Left lung (tissue), 10 donors: ENCODE data around the gene GNB1L. TPM values are rescaled to one million over a fixed set of nuclear protein-coding genes. Genes with fewer than 3 reads are reported as not detected.

Source experiments
- ATAC-seq: fragments of 200-7000 bp; cut with Tn5 transposase; one replicate; pipeline ENCODE4 v1.9.1; 2020; ENCODE audit warnings: moderate library complexity
- DNase-seq, 4 donors: peaks; one replicate each; pipeline ENCODE4 v3.0.0-alpha.2; 2013 to 2020
- H3K27ac ChIP-seq, 2 donors: fragments of 200-600 bp; sonication (generic) in 1 of 2; one replicate each; pipeline versions ENCODE4 v1.5.0 to v1.8.0; 2020 to 2021
- H3K27me3 ChIP-seq, 2 donors: fragments of 200-600 bp; sonication (generic) in 1 of 2; one replicate each; pipeline versions ENCODE4 v1.5.0 to v1.8.0; 2020 to 2021
- H3K36me3 ChIP-seq, 2 donors: fragments of 200-600 bp; sonication (generic) in 1 of 2; one replicate each; pipeline versions ENCODE4 v1.5.0 to v1.8.0; 2020 to 2021
- H3K4me1 ChIP-seq, 2 donors: fragments of 200-600 bp; one replicate each; pipeline ENCODE4 v1.8.0; 2021
- H3K4me3 ChIP-seq, 2 donors: fragments of 200-600 bp; sonication (generic) in 1 of 2; one replicate each; pipeline versions ENCODE4 v1.5.0 to v1.8.0; 2020 to 2021; ENCODE audit warnings: mild to moderate bottlenecking in 1 of 2
- H3K9me3 ChIP-seq, 2 donors: fragments of 200-600 bp; sonication (generic) in 1 of 2; one replicate each; pipeline versions ENCODE4 v1.5.0 to v1.8.0; 2020 to 2021
- CTCF ChIP-seq, 2 donors: fragments of 200-600 bp; sonication (generic) in 1 of 2; IDR thresholded peaks; one replicate each; pipeline versions ENCODE4 v1.5.0 to v1.8.0; 2021; ENCODE audit warnings: antibody characterized with exemption in 2 of 2
- intact Hi-C, 2 donors: fragments of 100-400 bp; cut with DNase I; formaldehyde crosslinking; loops; one replicate each; pipeline versions ENCODE4 v1.11.2 to v1.14.2; 2022
- polyA plus RNA-seq, 6 donors: library from polyadenylated mRNA; unstranded; fragments of 120-200 nt; gene quantifications; one replicate each; pipeline ENCODE4 v1.2.1, GENCODE V29; 2013; ENCODE audit not compliant: insufficient read length in 6 of 6
- total RNA-seq, 2 donors: library from RNA; stranded (reverse); fragmentation: NEBNext Ultra II Directional; extraction: Animal tissue kit (Norgen Biotek cat#: 25700); gene quantifications; one replicate each; pipeline ENCODE4 v1.2.1, GENCODE V29; 2021
- donor health status: DM: no; HTN: yes; CAD: no.
- donor health status: DM: no; HTN: no; CAD: no.

The GNB1L gene
- total and polyA plus RNA-seq, 8 donors: 4.3 to 7.9 (median 5.5) TPM

DNA sequence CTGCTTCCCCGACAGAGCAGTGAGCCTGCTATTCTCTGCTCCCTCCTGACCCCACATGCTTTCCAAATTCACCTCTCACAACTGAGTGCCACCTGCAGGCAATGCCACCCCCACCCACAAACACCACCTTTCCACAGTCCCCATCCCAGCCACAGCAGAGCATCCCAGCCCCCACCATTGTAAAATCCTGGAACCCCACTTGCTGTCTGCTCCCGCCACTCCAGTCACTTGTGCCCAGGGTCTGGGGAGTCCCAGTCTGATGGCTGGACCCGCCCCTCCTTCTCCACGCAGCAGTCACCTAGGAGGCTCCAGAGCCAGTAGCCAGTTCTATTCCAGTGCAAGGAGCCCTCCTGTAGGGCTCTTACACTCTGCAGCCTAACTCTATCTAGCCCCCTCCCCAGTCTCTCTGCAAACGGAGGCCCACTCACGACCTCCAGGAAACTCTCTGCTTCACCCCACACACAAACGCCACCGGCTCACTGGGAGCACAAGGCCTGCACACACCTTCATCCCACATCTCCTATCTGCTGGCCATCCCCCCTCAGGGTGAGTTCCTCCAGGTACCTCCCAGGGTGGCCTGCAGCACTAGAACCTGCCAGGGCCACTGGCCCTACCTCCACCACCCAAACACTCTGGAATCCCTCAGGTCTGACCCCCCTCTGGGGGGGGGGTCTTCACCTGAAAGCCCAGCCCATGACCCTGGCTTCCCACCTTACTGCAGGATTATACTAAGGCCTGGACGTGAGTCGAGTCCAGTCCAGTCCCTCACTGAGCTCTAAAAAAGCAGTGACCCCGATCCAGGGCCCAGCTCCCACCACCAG is 1.4 kb downstream of the GNB1L start:
- H3K4me3 ChIP-seq: peak overlapping the region; percentile 82 to 87
- no peaks in the 10 kb centered on the region for H3K27me3 ChIP-seq
- intact Hi-C loops: no loop called here
- peak overlapping the region; percentile 21 to 93 for H3K27ac ChIP-seq
- H3K9me3 ChIP-seq: no peaks in the 10 kb centered on the region
- H3K4me1 ChIP-seq: peaks cover 14 to 47% of the 10 kb centered on the region in 2 donors
- no peak for ATAC-seq
- TF ChIP-seq CTCF (IDR thresholded peaks at IDR 0.05): no peak
- peaks cover 0 to 28% of the 10 kb centered on the region in 2 donors for H3K36me3 ChIP-seq
- DNase-seq: peak in 1 of 4 donors; percentile 33

GRCh38 chr22:19852177-19852781 is 2.4 kb downstream of the GNB1L start:
- H3K27ac ChIP-seq: no peak overlapping the region
- H3K4me1 ChIP-seq: peaks cover 14 to 47% of the 10 kb centered on the region in 2 donors
- H3K9me3 ChIP-seq: no peaks in the 10 kb centered on the region
- TF ChIP-seq CTCF (IDR thresholded peaks at IDR 0.05): no peak
- intact Hi-C loops: no loop called here
- ATAC-seq: no peak
- peak overlapping the region in 1 of 2 donors; percentile 82 for H3K4me3 ChIP-seq
- peaks cover 0 to 28% of the 10 kb centered on the region in 2 donors for H3K36me3 ChIP-seq
- peak in 1 of 4 donors; percentile 75 for DNase-seq
- no peaks in the 10 kb centered on the region for H3K27me3 ChIP-seq

DNA sequence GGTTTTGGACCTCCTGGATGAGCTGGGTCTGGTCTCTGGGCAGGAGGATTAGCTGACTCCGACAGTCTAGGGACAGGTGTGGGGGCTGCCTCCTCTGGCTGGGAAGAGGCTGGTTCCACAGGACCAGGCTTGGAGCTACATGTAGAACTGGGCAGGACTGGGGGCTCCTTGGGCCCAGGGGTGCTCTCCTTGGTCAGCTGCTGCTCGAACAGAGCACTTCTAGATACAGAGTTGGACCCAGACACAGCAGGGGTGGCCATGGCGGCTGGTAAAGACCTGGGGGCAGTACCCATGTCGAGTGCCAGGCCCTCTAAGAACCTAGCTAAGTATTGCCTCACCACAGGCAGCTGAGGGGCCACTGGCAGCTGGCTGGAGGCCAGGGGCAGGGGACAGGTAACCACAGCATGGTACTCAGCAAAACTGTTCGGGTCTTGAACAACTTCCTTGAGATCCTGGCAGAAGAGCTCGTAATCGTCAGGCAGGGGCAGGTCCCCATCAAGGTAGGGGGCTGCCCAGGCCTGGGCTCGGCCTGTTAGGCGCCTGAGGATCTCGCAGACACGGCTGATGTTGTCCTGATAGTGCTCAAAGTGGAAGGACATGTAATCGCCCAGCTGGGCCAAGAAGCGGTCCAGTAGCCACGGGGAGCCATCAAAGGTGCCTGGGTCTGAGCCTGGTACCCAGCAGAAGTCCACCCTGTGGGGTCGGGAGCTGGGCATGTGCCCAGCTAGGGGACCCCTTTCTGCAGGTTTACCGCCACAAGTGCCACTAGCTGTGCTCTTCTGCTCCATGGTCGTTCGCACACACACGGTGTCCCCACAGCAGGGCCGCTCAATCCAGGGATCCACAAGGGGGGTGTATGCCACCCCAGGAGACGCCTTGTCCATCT is 3.1 kb downstream of the GNB1L start:
- intact Hi-C loops: no loop called here
- H3K36me3 ChIP-seq: peaks cover 0 to 28% of the 10 kb centered on the region in 2 donors
- no peak for ATAC-seq

GRCh38 chr22:19850763-19851109 is 3.9 kb downstream of the GNB1L start:
- Histone ChIP-seq H3K4me1 (peaks cover 8 to 40% of the 10 kb centered on the region in 2 donors), H3K4me3 (no peak overlapping the region), H3K27ac (peak overlapping the region; percentile 35 to 48), H3K36me3 (peaks cover 0 to 28% of the 10 kb centered on the region in 2 donors), H3K9me3 (no peaks in the 10 kb centered on the region), H3K27me3 (no peaks in the 10 kb centered on the region)
- intact Hi-C loops: no loop called here
- no peak for TF ChIP-seq CTCF (IDR thresholded peaks at IDR 0.05)
- ATAC-seq (no peak), DNase-seq (no peak)

More for the DNA sequence above, 3.1 kb downstream of the GNB1L start:
- no peak for TF ChIP-seq CTCF (IDR thresholded peaks at IDR 0.05)
- no peaks in the 10 kb centered on the region for H3K9me3 ChIP-seq
- H3K27me3 ChIP-seq: no peaks in the 10 kb centered on the region
- H3K4me3 ChIP-seq: no peak overlapping the region
- peak in 1 of 4 donors; percentile 37 for DNase-seq
- H3K27ac ChIP-seq: peak overlapping the region in 1 of 2 donors; percentile 35
- H3K4me1 ChIP-seq: peaks cover 14 to 47% of the 10 kb centered on the region in 2 donors
